HK-2 (cell line): ENCODE results near the gene ENTPD8.
"Not testable (repeated sequence)": the region's sequence is repeated elsewhere in the genome, so short reads cannot be mapped to it uniquely, and the experiment has no call there.

Experiments used
- DNase-seq: peaks from one replicate; pipeline ENCODE4 v3.0.0-alpha.2; 2018; ENCODE audit not compliant: unreplicated experiment

ENTPD8 gene

GRCh38 chr9:137475666-137476065 lies 34.5 kb upstream of the ENTPD8 start:
- DNase-seq = no peak

GRCh38 chr9:137474271-137474670 lies 33.1 kb upstream of the ENTPD8 start:
- DNase-seq = no peak

GRCh38 chr9:137470785-137471184 lies 29.6 kb upstream of the ENTPD8 start:
- no peak for DNase-seq

GRCh38 chr9:137467896-137468295 lies 26.7 kb upstream of the ENTPD8 start:
- DNase-seq = no peak

- no peak for DNase-seq
Measured at GRCh38 chr9:137467161-137467581, 26.0 kb upstream of the ENTPD8 start.

GRCh38 chr9:137466389-137467085 lies 25.4 kb upstream of the ENTPD8 start:
- not testable (repeated sequence) for DNase-seq

- DNase-seq = no peak
Measured at GRCh38 chr9:137465720-137466388, 24.7 kb upstream of the ENTPD8 start.

- no peak for DNase-seq
Measured at GRCh38 chr9:137465000-137465719, 24.0 kb upstream of the ENTPD8 start.

- no peak for DNase-seq
Measured at GRCh38 chr9:137464291-137464999, 23.3 kb upstream of the ENTPD8 start.

GRCh38 chr9:137463931-137464290 lies 22.8 kb upstream of the ENTPD8 start:
- no peak for DNase-seq

GRCh38 chr9:137462986-137463930 lies 22.1 kb upstream of the ENTPD8 start:
- DNase-seq = no peak

- DNase-seq = no peak
Measured at GRCh38 chr9:137462396-137462985, 21.3 kb upstream of the ENTPD8 start.

GRCh38 chr9:137461663-137462395 lies 20.7 kb upstream of the ENTPD8 start:
- no peak for DNase-seq

- DNase-seq = no peak
Measured at GRCh38 chr9:137461316-137461662, 20.1 kb upstream of the ENTPD8 start.

GRCh38 chr9:137460363-137461315 lies 19.5 kb upstream of the ENTPD8 start:
- DNase-seq = no peak

GRCh38 chr9:137459601-137460362 lies 18.6 kb upstream of the ENTPD8 start:
- DNase-seq = no peak

- peak; percentile 88 for DNase-seq
Measured at GRCh38 chr9:137459152-137459600, 18.0 kb upstream of the ENTPD8 start, which contains the start of gene NSMF. Gene NSMF (minus strand): TSS chr9:137459334. CDS start chr9:137459102, 232 bp downstream.
